CD4-positive, alpha-beta T cell treated with Interleukin-17A for 1 hour (primary cell): ENCODE measurements around the gene PPID.
"Not testable (repeated sequence)": the region's sequence is repeated elsewhere in the genome, so short reads cannot be mapped to it uniquely, and the experiment has no call there.

ENCODE experiments used
- DNase-seq: peaks from one replicate; pipeline ENCODE4 v3.0.0-alpha.2; 2020

PPID gene

GRCh38 chr4:158722917-158723793, at the start of gene PPID:
Gene PPID, minus strand, starts transcription at chr4:158723396. Its CDS starts 108 bp downstream, at chr4:158723288.
- peak; percentile 84 for DNase-seq

- DNase-seq: no peak
Observed at GRCh38 chr4:158771776-158772175, 48.6 kb upstream of the PPID start.

GRCh38 chr4:158770671-158771070, 47.5 kb upstream of the PPID start:
- no peak for DNase-seq

- peak; percentile 51 for DNase-seq
Observed at GRCh38 chr4:158769175-158769921, 46.2 kb upstream of the PPID start.

GRCh38 chr4:158768555-158769174, 45.5 kb upstream of the PPID start, which contains the start of gene FNIP2:
Gene FNIP2, plus strand, starts transcription at chr4:158769026. Its CDS starts 187 bp downstream, at chr4:158769213.
- peak; percentile 75 for DNase-seq

- DNase-seq: no peak
Observed at GRCh38 chr4:158767451-158767850, 44.3 kb upstream of the PPID start.

- no peak for DNase-seq
Observed at GRCh38 chr4:158766434-158767044, 43.3 kb upstream of the PPID start.

GRCh38 chr4:158763462-158763861, 40.3 kb upstream of the PPID start:
- no peak for DNase-seq

- no peak for DNase-seq
Observed at GRCh38 chr4:158762553-158762952, 39.4 kb upstream of the PPID start.

GRCh38 chr4:158760866-158761265, 37.7 kb upstream of the PPID start:
- no peak for DNase-seq

- DNase-seq: not testable (repeated sequence)
Observed at GRCh38 chr4:158759539-158759938, 36.3 kb upstream of the PPID start.

- DNase-seq: no peak
Observed at GRCh38 chr4:158758703-158759102, 35.5 kb upstream of the PPID start.

GRCh38 chr4:158758142-158758541, 34.9 kb upstream of the PPID start:
- no peak for DNase-seq

- no peak for DNase-seq
Observed at GRCh38 chr4:158756588-158756987, 33.4 kb upstream of the PPID start.

- DNase-seq: not testable (repeated sequence)
Observed at GRCh38 chr4:158755819-158756218, 32.6 kb upstream of the PPID start.

- DNase-seq: no peak
Observed at GRCh38 chr4:158754385-158755180, 31.4 kb upstream of the PPID start.

GRCh38 chr4:158750379-158750778, 27.2 kb upstream of the PPID start:
- DNase-seq: no peak

GRCh38 chr4:158746537-158746936, 23.3 kb upstream of the PPID start:
- not testable (repeated sequence) for DNase-seq

GRCh38 chr4:158741326-158742021, 18.3 kb upstream of the PPID start:
- no peak for DNase-seq

GRCh38 chr4:158739600-158739999, 16.4 kb upstream of the PPID start:
- DNase-seq: no peak

GRCh38 chr4:158738866-158739265, 15.7 kb upstream of the PPID start:
- no peak for DNase-seq
